PFSK-1 (cell line): ENCODE measurements around the gene CLUH.

Experiments
- FOXP2 ChIP-seq: optimal IDR thresholded peaks from 2 replicates; pipeline ENCODE3; 2011; ENCODE audit warnings: borderline replicate concordance, control low read depth, inconsistent platforms; ENCODE audit not compliant: insufficient read depth; ENCODE audit errors: extremely low read length, extremely low read depth
- POLR2AphosphoS5 ChIP-seq: IDR thresholded peaks from 2 replicates; pipeline ENCODE4 v1.6.1; 2012; ENCODE audit warnings: low read depth, mild to moderate bottlenecking, control low read depth, low read length, moderate library complexity
- REST ChIP-seq, 2 experiments: IDR thresholded peaks; 2 replicates each; pipeline versions ENCODE4 v1.6.1 to v1.8.0; 2011 to 2012; ENCODE audit warnings: low read depth in 2 of 2, low read length in 2 of 2, control low read depth in 1 of 2, inconsistent platforms in 1 of 2, mild to moderate bottlenecking in 1 of 2, moderate library complexity in 1 of 2; ENCODE audit not compliant: insufficient read depth in 1 of 2
- SIN3A ChIP-seq: IDR thresholded peaks from 2 replicates; pipeline ENCODE4 v1.6.1; 2012; ENCODE audit warnings: mild to moderate bottlenecking, low read length, moderate library complexity, borderline replicate concordance; ENCODE audit not compliant: insufficient read depth
- TAF1 ChIP-seq: IDR thresholded peaks from 2 replicates; pipeline ENCODE4 v1.6.1; 2012; ENCODE audit warnings: low read length, control low read depth, borderline replicate concordance; ENCODE audit not compliant: insufficient read depth

CLUH gene

GRCh38 chr17:2691069-2691871 is 20.3 kb downstream of the CLUH start:
- no peak for TF ChIP-seq TAF1
- no peak for TF ChIP-seq SIN3A
- no peak for TF ChIP-seq FOXP2
- TF ChIP-seq REST (IDR thresholded peaks at IDR 0.05; ENCODE audit: insufficient read depth in 1 of 2, low read depth in 2 of 2, low read length in 2 of 2): no peak
- no peak for TF ChIP-seq POLR2AphosphoS5

- TF ChIP-seq TAF1 (no peak), SIN3A (no peak), POLR2AphosphoS5 (no peak), REST (IDR thresholded peaks at IDR 0.05; ENCODE audit: insufficient read depth in 1 of 2, low read depth in 2 of 2, low read length in 2 of 2) (no peak), FOXP2 (no peak)
Observed at GRCh38 chr17:2690165-2691068, 21.1 kb downstream of the CLUH start.

GRCh38 chr17:2689411-2690164 is 22.0 kb downstream of the CLUH start:
- TF ChIP-seq FOXP2: no peak
- no peak for TF ChIP-seq TAF1
- TF ChIP-seq REST (IDR thresholded peaks at IDR 0.05; ENCODE audit: insufficient read depth in 1 of 2, low read depth in 2 of 2, low read length in 2 of 2): no peak
- no peak for TF ChIP-seq SIN3A
- no peak; the same call in 1 of the 2 replicates for TF ChIP-seq POLR2AphosphoS5

GRCh38 chr17:2688351-2689342 is 22.9 kb downstream of the CLUH start:
- TF ChIP-seq POLR2AphosphoS5 (peak; percentile 60), TAF1 (no peak), SIN3A (no peak), REST (IDR thresholded peaks at IDR 0.05; ENCODE audit: insufficient read depth in 1 of 2, low read depth in 2 of 2, low read length in 2 of 2) (no peak), FOXP2 (no peak)
